ENCODE data around the gene TSPYL4.

TSPYL4 gene

DNA sequence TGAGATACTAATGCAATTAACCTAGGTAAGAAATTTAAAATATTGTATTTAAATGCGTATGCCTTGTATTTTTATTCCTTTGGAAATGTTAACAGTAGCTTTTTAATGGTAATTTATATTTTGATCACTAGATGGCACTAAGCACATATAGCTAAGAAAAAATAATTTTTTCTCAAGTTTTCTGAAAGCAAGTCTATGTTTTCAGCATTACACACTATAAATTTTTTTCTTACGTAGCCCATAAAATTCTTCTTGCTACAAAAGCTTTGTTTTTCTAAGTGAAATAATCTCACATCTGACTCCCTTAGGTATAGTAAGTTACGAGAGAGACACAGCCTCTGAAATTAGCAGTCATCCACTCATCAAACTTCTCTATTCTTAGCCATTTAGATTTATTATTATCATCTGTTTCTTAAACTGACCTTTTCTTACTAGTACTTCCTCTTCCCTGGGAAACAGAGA lies 35.7 kb downstream of the TSPYL4 start:
- TF ChIP-seq POLR2AphosphoS5 (IDR thresholded peaks at IDR 0.05; ENCODE audit: low read depth, low read length) (no peak), POLR2A (IDR thresholded peaks at IDR 0.05; ENCODE audit: low read depth, low read length) (no peak), TAF1 (IDR thresholded peaks at IDR 0.05; ENCODE audit: borderline replicate concordance, low read depth, low read length) (no peak)

GRCh38 chr6:116217069-116217468 lies 36.8 kb downstream of the TSPYL4 start:
- DNase-seq (ENCODE audit: insufficient read length) (no peak), FAIRE-seq (no peak)
- TF ChIP-seq POLR2A (IDR thresholded peaks at IDR 0.05; ENCODE audit: low read depth, low read length): no peak
- no peak for TF ChIP-seq TAF1 (IDR thresholded peaks at IDR 0.05; ENCODE audit: borderline replicate concordance, low read depth, low read length)
- no peak for TF ChIP-seq POLR2AphosphoS5 (IDR thresholded peaks at IDR 0.05; ENCODE audit: low read depth, low read length)

More for the DNA sequence above, 35.7 kb downstream of the TSPYL4 start:
- DNase-seq (ENCODE audit: insufficient read length): no peak
- no peak for FAIRE-seq

DNA sequence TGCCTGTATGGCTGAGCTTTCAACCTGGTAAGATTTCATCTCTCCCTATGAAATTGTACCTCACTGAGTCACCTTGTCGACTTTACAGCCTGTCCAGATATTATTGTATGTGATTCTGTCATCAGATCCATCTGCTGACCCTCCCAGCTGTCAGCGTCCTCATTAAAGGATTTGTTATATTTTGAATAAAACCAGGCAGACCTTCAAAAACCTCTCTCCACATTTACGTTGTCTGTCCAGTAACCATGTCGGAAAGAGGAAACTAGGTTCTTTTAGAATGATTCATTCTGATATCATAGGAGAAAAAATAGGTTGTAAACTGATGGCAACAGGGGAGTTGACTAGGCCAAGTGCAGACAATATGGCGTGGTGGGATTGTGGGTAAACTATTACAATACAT lies 38.5 kb downstream of the TSPYL4 start:
- no peak for FAIRE-seq
- no peak for TF ChIP-seq POLR2A (IDR thresholded peaks at IDR 0.05; ENCODE audit: low read depth, low read length)
- no peak for TF ChIP-seq TAF1 (IDR thresholded peaks at IDR 0.05; ENCODE audit: borderline replicate concordance, low read depth, low read length)
- no peak for TF ChIP-seq POLR2AphosphoS5 (IDR thresholded peaks at IDR 0.05; ENCODE audit: low read depth, low read length)
- no peak for DNase-seq (ENCODE audit: insufficient read length)

GRCh38 chr6:116214681-116215080 lies 39.2 kb downstream of the TSPYL4 start:
- TF ChIP-seq TAF1 (IDR thresholded peaks at IDR 0.05; ENCODE audit: borderline replicate concordance, low read depth, low read length) (no peak), POLR2A (IDR thresholded peaks at IDR 0.05; ENCODE audit: low read depth, low read length) (no peak), POLR2AphosphoS5 (IDR thresholded peaks at IDR 0.05; ENCODE audit: low read depth, low read length) (no peak)
- DNase-seq (ENCODE audit: insufficient read length) (no peak), FAIRE-seq (no peak)

GRCh38 chr6:116210750-116211425 lies 43.0 kb downstream of the TSPYL4 start:
- DNase-seq (ENCODE audit: insufficient read length) (no peak), FAIRE-seq (no peak)
- TF ChIP-seq TAF1 (IDR thresholded peaks at IDR 0.05; ENCODE audit: borderline replicate concordance, low read depth, low read length) (no peak), POLR2AphosphoS5 (IDR thresholded peaks at IDR 0.05; ENCODE audit: low read depth, low read length) (no peak), POLR2A (IDR thresholded peaks at IDR 0.05; ENCODE audit: low read depth, low read length) (no peak)

- TF ChIP-seq TAF1 (IDR thresholded peaks at IDR 0.05; ENCODE audit: borderline replicate concordance, low read depth, low read length) (no peak), POLR2AphosphoS5 (IDR thresholded peaks at IDR 0.05; ENCODE audit: low read depth, low read length) (no peak), POLR2A (IDR thresholded peaks at IDR 0.05; ENCODE audit: low read depth, low read length) (no peak)
- no peak for DNase-seq (ENCODE audit: insufficient read length)
- no peak for FAIRE-seq
These were observed 43.6 kb downstream of the TSPYL4 start for GRCh38 chr6:116210316-116210715.

- no peak for TF ChIP-seq TAF1 (IDR thresholded peaks at IDR 0.05; ENCODE audit: borderline replicate concordance, low read depth, low read length)
- no peak for TF ChIP-seq POLR2AphosphoS5 (IDR thresholded peaks at IDR 0.05; ENCODE audit: low read depth, low read length)
- no peak for TF ChIP-seq POLR2A (IDR thresholded peaks at IDR 0.05; ENCODE audit: low read depth, low read length)
- DNase-seq (ENCODE audit: insufficient read length) (no peak), FAIRE-seq (no peak)
These were observed 45.7 kb downstream of the TSPYL4 start for GRCh38 chr6:116208056-116208785.

DNA sequence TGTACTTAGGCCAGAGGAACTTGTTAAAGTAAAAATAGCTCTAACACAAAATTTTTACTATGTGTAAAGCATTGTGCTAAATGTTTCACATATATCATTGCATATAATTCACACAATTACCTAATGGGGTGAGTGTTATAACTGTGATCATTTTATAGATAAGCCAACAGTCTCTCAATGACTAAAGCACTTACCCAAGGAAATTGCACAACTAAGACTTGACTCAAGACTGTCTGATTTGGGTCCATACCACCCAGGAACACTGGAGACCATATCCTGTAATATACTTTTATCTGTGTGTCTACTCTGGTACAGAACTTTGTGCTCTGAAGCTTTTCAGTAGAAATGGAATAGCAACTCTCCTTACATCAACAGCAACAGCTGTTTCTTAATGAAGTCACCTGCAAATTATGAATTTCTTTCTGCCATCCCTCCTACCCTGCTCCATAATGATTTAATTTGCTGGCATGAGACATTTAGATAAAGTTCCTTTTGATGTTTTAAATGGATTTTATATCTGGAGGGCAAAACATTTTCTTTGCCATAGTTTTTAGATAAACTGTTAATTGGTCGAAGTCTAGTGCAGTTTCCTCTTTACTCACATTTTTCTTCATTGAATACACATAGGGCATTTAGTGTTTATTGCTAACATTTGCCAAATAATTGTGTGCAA lies 47.5 kb downstream of the TSPYL4 start:
- FAIRE-seq (no peak), DNase-seq (ENCODE audit: insufficient read length) (no peak)
- no peak for TF ChIP-seq POLR2AphosphoS5 (IDR thresholded peaks at IDR 0.05; ENCODE audit: low read depth, low read length)
- TF ChIP-seq POLR2A (IDR thresholded peaks at IDR 0.05; ENCODE audit: low read depth, low read length): no peak
- no peak for TF ChIP-seq TAF1 (IDR thresholded peaks at IDR 0.05; ENCODE audit: borderline replicate concordance, low read depth, low read length)

- DNase-seq (ENCODE audit: insufficient read length): no peak
- FAIRE-seq: no peak
- TF ChIP-seq POLR2A (IDR thresholded peaks at IDR 0.05; ENCODE audit: low read depth, low read length) (no peak), POLR2AphosphoS5 (IDR thresholded peaks at IDR 0.05; ENCODE audit: low read depth, low read length) (no peak), TAF1 (IDR thresholded peaks at IDR 0.05; ENCODE audit: borderline replicate concordance, low read depth, low read length) (no peak)
These were observed 48.6 kb downstream of the TSPYL4 start for GRCh38 chr6:116205281-116205680.

GRCh38 chr6:116201538-116201937 lies 52.3 kb downstream of the TSPYL4 start:
- TF ChIP-seq POLR2A (IDR thresholded peaks at IDR 0.05; ENCODE audit: low read depth, low read length) (no peak), TAF1 (IDR thresholded peaks at IDR 0.05; ENCODE audit: borderline replicate concordance, low read depth, low read length) (no peak), POLR2AphosphoS5 (IDR thresholded peaks at IDR 0.05; ENCODE audit: low read depth, low read length) (no peak)
- DNase-seq (ENCODE audit: insufficient read length) (no peak), FAIRE-seq (no peak)

GRCh38 chr6:116200619-116201249 lies 53.1 kb downstream of the TSPYL4 start:
- no peak for DNase-seq (ENCODE audit: insufficient read length)
- FAIRE-seq: no peak
- no peak for TF ChIP-seq POLR2A (IDR thresholded peaks at IDR 0.05; ENCODE audit: low read depth, low read length)
- no peak for TF ChIP-seq POLR2AphosphoS5 (IDR thresholded peaks at IDR 0.05; ENCODE audit: low read depth, low read length)
- TF ChIP-seq TAF1 (IDR thresholded peaks at IDR 0.05; ENCODE audit: borderline replicate concordance, low read depth, low read length): no peak
